Left ventricle myocardium superior (tissue), 1 donor: Measurements from ENCODE around the gene GPR39. TPM values are rescaled to one million over a fixed set of nuclear protein-coding genes. Genes with fewer than 3 reads are reported as not detected.
"Not testable (repeated sequence)": the region's sequence is repeated elsewhere in the genome, so short reads cannot be mapped to it uniquely, and the experiment has no call there.

Experiments
- ATAC-seq: fragments of 200-7000 bp; cut with Tn5 transposase; one replicate; pipeline ENCODE4 v1.9.1; 2020; ENCODE audit warnings: mild to moderate bottlenecking, moderate library complexity
- DNase-seq: peaks from one replicate; pipeline ENCODE4 v3.0.0-alpha.2; 2020
- intact Hi-C: fragments of 100-400 bp; cut with micrococcal nuclease; formaldehyde crosslinking; loops from one replicate; pipeline ENCODE4 v1.11.0; 2022
- total RNA-seq: library from RNA; stranded (reverse); fragmentation: NEBNext Ultra II Directional; extraction: Animal tissue kit (Norgen Biotek cat#: 25700); gene quantifications from one replicate; pipeline ENCODE4 v1.2.1, GENCODE V29; 2021
- donor health status: DM: no; HTN: yes; CAD: no; lungs with severe emphysema.

The GPR39 gene
- total RNA-seq, 1 donor from 2014 or later = not detected

DNA sequence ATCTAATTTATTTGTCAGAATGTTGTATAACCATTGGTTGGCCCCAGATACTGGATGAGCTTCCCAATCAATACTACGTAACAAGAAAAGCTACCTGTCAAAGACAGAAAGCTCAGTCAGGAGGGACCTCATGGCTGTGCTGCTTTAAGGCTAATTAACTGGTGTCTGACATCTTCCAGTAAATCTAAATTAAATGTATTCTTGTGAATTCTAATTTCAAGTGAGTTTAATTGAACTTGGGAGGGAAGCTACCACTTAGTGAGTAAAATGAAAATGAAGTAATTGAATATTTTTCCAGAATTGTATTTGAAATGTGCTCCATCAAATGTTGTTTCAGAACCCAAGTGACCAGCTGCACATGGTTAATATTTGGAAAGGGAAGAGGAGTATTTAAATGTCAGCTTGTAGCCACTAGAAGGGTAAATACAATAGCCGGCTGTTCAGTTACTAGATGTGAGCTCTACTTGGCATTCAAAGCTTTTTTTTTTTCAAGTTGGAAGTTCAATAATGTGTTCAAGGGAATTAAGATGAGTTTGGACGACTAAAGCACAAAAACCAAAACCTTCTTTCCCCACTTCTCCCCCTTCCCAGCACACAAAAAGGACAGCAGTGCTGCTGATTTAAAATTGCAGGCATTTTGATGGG lies 62.0 kb downstream of the GPR39 start:
- no peak for ATAC-seq
- no peak for DNase-seq
- intact Hi-C loops = no loop called here

DNA sequence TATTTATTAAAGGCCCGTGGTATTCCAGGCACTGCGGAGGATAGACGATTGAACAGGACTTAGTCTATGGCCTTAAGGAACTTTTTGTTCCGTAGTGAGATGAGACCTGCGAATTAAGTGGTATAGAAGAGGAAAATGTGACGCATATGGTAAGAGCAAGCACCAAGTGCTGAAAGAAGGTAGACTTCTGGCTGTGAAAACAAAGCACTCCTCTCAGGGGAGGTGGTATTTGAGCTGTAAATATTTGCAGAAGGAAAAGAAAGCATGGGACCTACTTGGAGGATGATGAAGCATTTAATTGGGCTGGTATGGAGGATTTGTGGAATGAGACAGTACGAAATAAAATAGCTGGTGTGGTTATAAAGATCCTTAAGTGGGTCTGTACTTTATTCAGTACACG lies 62.5 kb downstream of the GPR39 start:
- ATAC-seq (no peak), DNase-seq (no peak)
- intact Hi-C loops = no loop called here

DNA sequence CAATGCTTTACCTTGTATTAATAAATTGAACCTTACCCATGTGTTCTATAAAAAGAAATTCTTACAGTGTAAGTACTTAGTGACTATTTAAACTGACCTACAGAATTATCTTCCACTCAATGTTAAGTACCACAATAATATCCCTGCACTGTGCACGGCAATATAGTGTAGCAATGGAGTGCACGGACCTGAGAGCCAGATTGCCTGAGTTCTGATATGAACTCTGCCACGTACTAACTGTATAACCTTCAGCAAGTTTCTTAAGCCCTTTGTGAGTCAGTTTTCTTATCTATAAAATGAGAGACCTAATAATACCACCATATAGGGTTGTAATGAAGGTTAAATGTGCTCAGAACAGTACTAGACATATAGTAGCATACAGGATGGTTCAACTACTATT lies 66.2 kb downstream of the GPR39 start:
- no peak for ATAC-seq
- intact Hi-C loops = no loop called here
- DNase-seq = no peak

DNA sequence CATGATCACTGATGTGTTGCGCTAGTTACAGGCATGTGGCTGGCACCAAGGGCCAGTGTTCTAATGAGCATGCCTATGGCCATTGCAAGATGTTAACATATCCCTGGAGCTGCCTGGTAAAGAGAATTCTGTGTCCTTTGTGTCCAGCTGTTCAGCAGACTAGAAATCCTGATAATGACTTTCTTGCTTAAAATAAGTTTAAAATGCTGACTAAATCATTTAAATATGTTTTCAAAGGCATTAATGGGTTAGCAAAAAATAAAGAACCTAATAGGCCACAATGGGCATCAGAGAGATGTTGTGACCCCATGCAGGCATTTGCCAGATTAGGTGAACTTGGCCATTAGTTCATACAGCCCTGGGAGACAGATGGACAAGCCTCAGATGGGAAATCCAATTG lies 67.5 kb downstream of the GPR39 start:
- intact Hi-C loops = no loop called here
- ATAC-seq (no peak), DNase-seq (no peak)

DNA sequence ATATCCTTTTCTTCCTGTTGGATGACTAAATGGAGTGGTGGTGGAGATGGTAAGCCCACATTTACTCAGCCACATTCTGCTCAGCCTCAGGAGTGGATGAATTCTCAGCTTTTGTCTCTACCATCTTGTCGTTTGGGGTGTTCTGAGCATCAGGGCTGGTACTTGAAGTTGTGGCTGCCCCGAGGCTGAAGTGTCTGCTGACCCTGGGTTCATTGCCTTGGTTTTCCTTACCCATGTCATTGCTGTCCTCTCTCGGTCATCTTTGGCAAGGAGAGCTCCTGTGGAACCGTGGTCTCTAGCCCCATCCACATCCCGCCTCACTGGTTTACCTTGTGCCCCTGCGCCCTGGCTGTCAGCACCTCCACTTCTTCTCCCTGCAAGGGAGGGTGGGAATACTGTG lies 71.9 kb downstream of the GPR39 start:
- DNase-seq (no peak), ATAC-seq (no peak)
- intact Hi-C loops = no loop called here

DNA sequence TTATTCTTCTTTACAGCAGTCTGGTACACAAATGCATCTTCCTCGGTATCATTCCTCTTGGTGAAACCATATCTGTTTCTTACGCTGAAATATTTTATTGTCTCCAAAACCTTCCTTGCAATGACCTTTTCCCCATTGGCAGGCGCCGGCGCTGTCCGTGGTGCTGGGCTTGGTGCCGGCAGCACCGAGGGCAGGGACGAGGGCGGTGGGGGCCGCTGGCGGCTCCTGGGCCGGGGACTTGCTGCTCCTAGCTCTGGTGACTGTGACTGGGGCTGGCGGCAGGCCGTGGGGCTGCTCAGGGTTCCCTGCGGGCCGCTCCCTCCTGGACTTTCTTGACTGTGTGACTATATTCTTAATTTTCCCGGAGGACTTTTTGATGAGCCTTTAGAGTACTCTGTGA lies 72.5 kb downstream of the GPR39 start:
- DNase-seq = peak; percentile 54
- peak; percentile 52 for ATAC-seq
- intact Hi-C loops = no loop called here

DNA sequence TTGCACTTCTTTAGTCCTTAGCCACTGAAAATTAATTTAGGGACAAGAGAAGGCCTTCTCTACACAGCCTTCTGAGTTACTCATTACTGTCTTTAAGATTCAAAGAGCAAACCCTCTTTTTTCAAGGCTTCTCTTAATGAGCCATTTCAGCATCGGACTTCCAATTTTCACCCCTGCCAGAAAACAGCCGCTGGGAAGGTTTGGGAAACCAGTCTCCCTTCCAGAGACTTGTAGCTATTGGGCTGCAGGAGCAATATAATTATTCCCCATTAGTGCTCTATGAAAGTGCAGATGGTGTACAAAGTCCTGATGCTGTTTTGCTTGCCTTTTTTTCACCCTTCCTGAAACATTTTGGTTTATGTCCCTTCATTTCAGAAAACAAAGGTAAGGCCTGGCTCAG lies 79.3 kb downstream of the GPR39 start:
- ATAC-seq = no peak
- intact Hi-C loops = no loop called here

DNA sequence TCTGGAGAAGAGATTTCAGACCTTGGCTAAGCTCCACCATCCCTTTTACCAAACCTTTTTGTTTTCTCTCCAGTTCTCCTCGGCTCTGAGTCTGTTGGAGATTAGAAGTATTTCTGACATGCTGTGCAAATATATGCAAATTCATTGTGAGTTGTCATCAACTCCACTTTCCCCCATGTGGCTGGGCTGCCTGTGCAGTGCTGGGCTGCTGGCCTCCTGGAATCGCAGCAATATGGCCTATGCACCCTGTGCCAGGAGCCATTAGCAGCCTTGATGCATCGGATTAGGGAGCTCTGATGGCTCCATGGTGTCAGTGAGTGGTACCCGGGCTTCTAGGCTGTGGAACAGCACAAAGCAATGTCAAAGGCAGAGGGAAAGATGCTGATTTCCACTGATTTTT lies 80.0 kb downstream of the GPR39 start:
- DNase-seq = no peak
- intact Hi-C loops = no loop called here
- ATAC-seq = no peak

More for the DNA sequence above, 79.3 kb downstream of the GPR39 start:
- DNase-seq = no peak

DNA sequence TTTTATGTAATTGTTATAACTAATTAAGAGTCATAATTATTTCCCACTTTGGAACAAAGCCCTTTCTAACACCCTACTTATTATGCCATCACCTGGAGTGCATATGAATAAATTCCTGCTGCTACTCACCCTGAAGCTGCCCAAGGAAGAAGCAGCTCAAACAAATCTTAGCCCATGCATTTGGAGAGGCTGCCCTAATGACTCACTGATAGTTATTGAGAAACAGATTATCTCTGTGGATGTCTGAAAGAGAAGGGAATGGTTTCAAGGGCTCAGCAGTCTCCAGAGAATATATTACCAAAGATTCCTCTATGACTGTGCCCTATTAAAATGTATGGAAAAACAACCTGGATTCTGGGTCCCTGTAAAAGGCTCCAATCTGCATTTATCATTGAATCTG lies 81.0 kb downstream of the GPR39 start:
- DNase-seq = no peak
- no peak for ATAC-seq
- intact Hi-C loops = no loop called here

DNA sequence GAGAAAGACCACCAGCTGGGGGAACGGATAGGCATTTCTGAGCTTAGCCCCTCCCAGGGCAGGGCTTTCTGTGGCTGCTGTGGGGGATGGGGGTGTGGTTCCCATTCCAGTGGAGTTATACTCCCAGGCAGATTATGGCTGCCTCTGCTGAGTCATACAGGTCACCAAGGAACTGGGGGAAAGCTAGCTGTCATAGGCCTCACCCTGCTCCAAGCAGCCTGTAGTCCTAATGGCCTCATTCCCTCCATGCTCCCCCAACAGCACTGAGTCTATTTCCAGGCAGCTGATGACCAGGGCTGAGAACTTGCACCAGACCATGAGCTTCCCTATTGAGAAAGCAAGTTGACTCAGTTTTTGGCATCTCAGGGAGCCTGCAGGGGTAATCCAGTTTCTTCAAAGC lies 87.1 kb downstream of the GPR39 start:
- intact Hi-C loops = no loop called here
- ATAC-seq = no peak
- no peak for DNase-seq

DNA sequence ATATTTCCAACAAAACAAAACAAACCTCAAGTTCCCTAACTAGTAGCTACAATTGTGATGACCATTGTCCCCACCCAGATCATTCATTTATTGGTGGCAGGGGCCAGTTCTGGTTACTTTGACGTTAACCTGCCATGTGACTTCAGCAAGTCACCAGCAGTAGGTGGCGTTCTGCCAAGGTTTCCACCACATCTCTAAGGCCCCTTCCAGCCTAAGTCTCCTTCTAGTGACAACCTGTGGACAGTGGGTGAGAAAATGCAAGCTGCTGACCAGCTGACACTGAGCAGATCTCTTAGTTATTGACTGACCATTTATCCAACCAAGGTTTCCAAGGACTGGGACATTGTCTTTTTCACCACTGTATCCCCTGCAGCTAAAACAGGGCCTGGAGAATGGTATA lies 98.4 kb downstream of the GPR39 start:
- no peak for ATAC-seq
- no peak for DNase-seq
- intact Hi-C loops = no loop called here

DNA sequence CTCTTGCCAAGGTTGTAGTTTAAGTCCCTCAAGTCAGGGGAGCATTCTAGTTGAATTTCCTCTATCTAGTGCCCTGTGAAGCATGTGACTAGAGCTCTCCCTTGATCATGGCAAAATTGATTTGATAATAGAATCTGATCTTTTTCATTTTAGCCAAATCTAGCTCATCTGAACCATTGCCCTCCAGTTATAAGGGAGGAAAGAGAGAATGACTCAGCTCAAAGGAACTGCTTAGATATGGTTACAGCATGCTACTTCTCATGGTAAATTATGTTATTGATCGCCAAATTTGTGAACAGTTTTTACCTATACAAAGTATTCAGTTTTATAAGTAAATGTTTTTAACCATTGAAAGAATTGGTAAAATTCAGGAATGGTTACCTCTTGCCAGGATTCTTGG lies 100.8 kb downstream of the GPR39 start:
- no peak for ATAC-seq

DNA sequence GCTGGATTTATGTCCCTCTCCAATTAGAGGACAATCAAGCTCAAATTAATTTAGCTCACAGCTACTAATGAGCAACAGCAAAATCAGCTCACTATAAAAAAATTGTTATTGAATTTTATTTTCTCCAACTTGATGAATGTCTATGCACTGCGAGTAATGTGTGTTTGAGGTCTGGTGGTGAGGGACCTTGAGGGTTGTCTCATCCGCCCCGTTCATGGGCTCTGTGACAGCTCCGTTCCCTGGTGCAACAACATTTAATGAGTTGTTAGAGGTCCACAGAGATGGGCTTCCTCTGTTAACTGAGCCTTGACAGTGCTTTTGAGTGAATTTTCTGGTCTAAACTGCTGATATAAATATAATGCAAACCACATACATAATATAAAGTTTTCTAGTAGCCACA lies 101.7 kb downstream of the GPR39 start:
- intact Hi-C loops = no loop called here

More for the DNA sequence above, 100.8 kb downstream of the GPR39 start:
- DNase-seq = no peak
- intact Hi-C loops = no loop called here

DNA sequence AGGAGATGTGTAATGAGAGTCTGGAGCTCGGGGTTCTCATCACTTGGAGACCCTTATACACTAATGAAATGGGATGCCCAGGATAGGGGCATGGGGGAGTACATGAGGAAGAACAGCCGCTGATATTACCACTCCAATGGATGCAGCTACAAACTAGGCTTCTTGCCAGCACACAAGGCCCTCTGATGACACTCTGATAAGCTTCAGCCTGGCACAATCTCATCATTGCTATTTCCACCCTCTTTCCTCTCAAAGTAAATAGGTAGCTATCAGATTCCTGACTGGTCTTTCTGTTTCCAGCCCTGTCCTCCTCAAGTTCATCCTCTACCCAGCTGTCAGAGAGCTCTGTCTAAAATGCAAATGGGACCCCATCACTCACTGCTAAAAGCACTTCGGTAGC lies 103.0 kb downstream of the GPR39 start:
- DNase-seq = no peak
- no peak for ATAC-seq
- intact Hi-C loops = no loop called here

More for the DNA sequence above, 101.7 kb downstream of the GPR39 start:
- DNase-seq (no peak), ATAC-seq (no peak)

DNA sequence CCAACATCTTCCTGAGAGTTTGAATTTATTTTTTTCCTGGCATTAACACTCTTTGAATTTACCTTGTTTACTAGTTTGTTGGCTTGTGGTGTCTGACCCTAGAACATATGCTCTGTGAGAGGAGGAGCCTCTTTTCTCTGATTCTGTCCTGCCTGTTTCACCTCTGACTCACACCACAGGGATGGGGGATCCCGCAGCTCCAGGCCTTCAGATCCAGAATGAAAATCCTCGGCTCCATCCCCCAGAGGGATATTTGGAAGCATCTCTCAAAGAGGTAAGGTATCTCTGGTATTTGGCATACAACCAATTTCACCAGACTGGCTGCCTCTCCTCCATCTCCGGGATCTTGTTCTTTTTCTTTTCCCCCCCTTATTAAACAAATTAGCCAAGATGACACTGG lies 104.7 kb downstream of the GPR39 start:
- no peak for ATAC-seq
- intact Hi-C loops = no loop called here
- DNase-seq = no peak

DNA sequence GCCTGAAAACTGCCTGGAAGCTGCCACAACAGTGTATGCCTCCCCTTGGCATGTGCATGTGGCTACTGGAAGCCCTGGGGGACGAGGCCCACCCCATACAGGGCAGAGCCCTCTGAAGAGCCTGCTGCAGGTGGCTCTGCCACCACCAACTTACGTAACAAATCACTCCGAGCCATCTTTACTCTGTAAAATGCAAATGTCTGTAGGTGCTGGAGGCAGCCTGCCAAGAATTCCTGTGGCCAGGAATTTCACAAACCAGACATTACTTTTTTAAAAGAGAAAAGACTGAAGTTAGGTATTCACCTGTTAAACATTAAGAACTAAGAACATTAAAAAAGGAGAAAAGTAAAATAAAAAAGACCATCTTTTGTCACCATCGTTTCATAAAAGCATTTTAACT lies 106.3 kb downstream of the GPR39 start:
- DNase-seq = no peak
- ATAC-seq = no peak
- intact Hi-C loops = no loop called here

DNA sequence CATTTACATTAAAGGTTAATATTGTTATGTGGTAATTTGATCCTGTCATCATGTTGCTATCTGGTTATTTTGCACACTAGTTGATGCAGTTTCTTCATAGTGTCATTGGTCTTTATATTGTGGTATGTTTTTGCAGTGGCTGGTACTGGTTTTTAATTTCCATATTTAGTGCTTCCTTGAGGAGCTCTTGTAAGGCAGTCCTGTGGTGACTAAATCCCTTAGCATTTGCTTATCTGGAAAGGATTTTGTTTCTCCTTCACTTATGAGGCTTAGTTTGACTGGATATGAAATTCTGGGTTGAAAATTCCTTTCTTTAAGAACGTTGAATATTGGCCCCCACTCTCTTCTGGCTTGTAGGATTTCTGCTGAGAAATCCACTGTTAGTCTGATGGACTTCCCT lies 120.5 kb downstream of the GPR39 start:
- DNase-seq, intact Hi-C loops, ATAC-seq: not testable (repeated sequence)

DNA sequence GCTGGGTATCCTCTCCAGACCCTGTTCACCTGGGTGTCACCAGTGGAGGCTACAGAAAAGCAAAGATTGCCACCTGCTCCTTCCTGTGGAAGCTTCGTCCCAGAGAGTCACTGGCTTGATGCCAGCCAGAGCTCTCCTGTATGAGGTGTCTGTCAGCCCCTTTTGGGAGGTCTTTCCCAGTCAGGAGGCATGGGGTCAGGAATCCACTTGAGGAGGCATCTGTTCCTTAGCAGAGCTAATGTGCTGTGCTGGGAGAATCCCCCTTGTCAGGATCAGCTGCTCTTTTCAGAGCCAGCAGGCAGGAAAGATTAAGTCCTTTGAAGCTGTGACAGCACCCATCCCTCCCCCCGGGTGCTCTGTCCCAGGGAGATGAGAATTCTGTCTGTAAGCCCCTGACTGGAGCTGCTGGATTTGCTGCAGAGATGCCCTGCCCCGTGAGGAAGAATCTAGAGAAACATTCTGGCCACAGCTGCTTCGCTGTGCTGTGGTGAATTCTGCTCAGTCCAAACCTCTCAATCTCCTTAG lies 121.8 kb downstream of the GPR39 start:
- no peak for DNase-seq
- intact Hi-C loops = no loop called here
- ATAC-seq = no peak

DNA sequence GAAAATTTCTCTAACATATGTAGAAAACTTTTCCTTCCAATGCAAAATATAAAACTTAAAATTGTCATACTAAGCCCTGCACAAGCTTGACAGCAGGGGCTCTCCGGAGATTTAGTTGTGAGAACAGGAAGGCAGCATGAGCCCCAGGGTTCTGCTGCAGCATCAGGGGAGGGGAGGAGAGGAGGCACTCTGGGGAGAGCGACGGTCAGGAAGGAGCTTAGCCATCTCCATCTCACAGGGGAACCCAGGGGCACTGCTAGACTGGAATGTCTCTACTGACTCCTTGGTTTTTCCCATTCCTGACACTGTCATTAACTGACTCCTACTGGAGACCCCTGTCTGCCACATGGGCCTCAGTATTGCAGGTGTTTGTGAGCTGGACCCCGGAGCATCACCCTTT lies 123.6 kb downstream of the GPR39 start:
- no peak for ATAC-seq
- intact Hi-C loops = no loop called here

DNA sequence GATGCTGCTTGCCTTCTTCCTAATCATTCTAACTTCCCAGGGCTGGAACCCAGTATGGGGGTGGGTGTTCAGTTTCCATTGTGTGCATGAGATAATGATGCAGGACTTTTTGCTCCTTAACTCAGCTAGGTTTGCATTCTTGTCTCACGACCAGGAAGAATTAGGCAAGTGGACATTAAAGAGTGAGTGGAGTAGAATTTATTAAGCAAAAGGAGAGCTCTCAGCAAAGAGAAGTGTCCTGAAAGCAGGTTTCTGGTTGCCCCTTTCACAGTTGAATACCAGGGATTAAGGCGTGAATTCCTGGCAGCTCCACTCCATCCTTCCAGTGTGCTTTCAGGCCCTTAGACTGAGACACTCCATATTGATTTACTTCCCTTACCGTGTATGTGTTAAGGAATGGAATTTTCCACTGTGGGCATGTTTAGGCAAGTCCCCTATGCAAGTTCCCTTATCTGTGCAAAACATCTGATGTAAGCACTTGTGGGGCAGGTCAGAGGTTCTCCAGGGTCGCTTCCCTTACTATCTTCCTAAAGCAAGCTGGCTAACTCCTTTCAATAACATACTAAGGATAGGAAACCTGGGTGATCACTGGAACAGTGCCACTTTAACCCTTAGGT lies 126.5 kb downstream of the GPR39 start:
- no peak for ATAC-seq
- no peak for DNase-seq
- intact Hi-C loops = no loop called here

More for the DNA sequence above, 123.6 kb downstream of the GPR39 start:
- DNase-seq = no peak

DNA sequence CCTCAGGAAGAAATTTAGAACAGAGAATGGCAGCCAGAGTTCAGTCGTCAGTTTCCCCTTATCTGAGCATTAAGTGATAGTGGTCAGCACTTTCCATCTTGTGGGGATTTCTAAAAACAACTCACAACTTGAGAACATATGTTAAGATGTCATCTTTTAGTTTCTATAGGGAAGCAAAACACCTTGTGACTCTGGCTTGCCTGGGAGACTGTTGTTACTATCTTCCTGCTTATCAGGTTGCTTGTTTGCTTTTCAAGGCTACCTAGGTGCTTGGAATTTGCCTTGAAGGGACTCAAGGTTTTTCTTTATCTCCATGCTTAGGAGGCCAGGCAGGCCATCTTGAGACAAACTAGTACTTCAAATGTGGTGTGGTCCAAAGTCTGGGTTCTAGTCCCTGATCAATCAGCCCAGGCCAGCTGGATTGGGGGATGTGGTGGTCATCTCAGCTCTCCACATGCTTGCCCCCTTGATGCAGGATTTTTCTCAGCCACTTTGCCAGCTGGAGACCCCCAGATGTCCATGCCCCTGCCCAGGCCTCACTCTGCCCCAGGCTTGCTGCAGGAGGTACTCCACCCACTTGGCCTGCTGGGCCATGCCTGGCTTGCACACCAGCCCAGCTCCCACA lies 127.5 kb downstream of the GPR39 start:
- intact Hi-C loops = no loop called here
- DNase-seq (no peak), ATAC-seq (no peak)
